ENCODE results near the gene CCDC181. TPM values are rescaled to one million over a fixed set of nuclear protein-coding genes. Genes with fewer than 3 reads are reported as not detected.
"Not testable (repeated sequence)": the region's sequence is repeated elsewhere in the genome, so short reads cannot be mapped to it uniquely, and the experiment has no call there.

Gene CCDC181
- total RNA-seq, 1 experiment from 2014 or later = 2.9 TPM

- not testable (repeated sequence) for H3K9me3 ChIP-seq (ENCODE audit: control insufficient read depth, low read depth, low read length); H3K4me1 Mint-ChIP-seq; H3K18ac ChIP-seq (ENCODE audit: insufficient read length, low read depth, low read length); H2AFZ ChIP-seq (ENCODE audit: low read length); H3K27ac Mint-ChIP-seq; H2BK120ac ChIP-seq (ENCODE audit: low read depth, low read length, poor library complexity, severe bottlenecking); H3K9ac ChIP-seq (ENCODE audit: extremely low read depth, insufficient read length, low read length); H3K4me3 Mint-ChIP-seq; H3K27me3 ChIP-seq (ENCODE audit: insufficient read depth, low read length); H3K79me2 ChIP-seq (ENCODE audit: insufficient read depth, low read length); H4K91ac ChIP-seq (ENCODE audit: insufficient read length, low read depth, low read length); H3K4ac ChIP-seq (ENCODE audit: low read depth, low read length); H3K79me1 ChIP-seq (ENCODE audit: insufficient read depth, low read depth, low read length, poor library complexity, severe bottlenecking); H3K23ac ChIP-seq (ENCODE audit: insufficient read length, low read depth, low read length); H3K4me2 ChIP-seq (ENCODE audit: insufficient read depth, insufficient read length, low read length); H3T11ph ChIP-seq (ENCODE audit: low read length); H2AK5ac ChIP-seq (ENCODE audit: insufficient read length, low read length); H4K20me1 ChIP-seq (ENCODE audit: control insufficient read depth, insufficient read depth, insufficient read length); H3K23me2 ChIP-seq (ENCODE audit: insufficient read length, low read depth, low read length, poor library complexity, severe bottlenecking); H3K56ac ChIP-seq (ENCODE audit: insufficient read length, low read depth, low read length); H3K27me3 Mint-ChIP-seq (ENCODE audit: low read depth); H2BK20ac ChIP-seq (ENCODE audit: low read depth, low read length, poor library complexity, severe bottlenecking); H4K8ac ChIP-seq (replicated peaks; ENCODE audit: insufficient read length, low read depth, low read length); H3K27ac ChIP-seq (ENCODE audit: insufficient read length, low read depth, low read length); H3K14ac ChIP-seq (ENCODE audit: insufficient read depth, low read length); DNase-seq; H3K4me1 ChIP-seq (ENCODE audit: insufficient read depth, low read length); H4K5ac ChIP-seq (ENCODE audit: insufficient read length, low read depth, low read length); H2BK12ac ChIP-seq (ENCODE audit: insufficient read length, low read depth, low read length); H2BK15ac ChIP-seq (ENCODE audit: low read depth, low read length); H2BK5ac ChIP-seq (ENCODE audit: insufficient read length, low read length)
- WGBS (ENCODE audit: extremely low coverage, insufficient read length, low lambda C conversion rate) = no CpG with 5 or more reads among the region's 1 CpG
- Mint-ChIP-seq H3K9me3 (peaks cover 36 to 54% of the 10 kb centered on the region in 2 experiments; a peak in 4 of 5 replicates), H3K36me3 (ENCODE audit: insufficient read depth in 1 of 3, low read depth in 3 of 3) (peaks cover 0 to 39% (median 18%) of the 10 kb centered on the region in 3 experiments; a peak in 6 of 7 replicates)
These were observed 24.7 kb downstream of the CCDC181 start for GRCh38 chr1:169402578-169402977.

Data from H9 (cell line).